ENCODE results near the gene WDR36. TPM values are rescaled to one million over a fixed set of nuclear protein-coding genes. Genes with fewer than 3 reads are reported as not detected.

WDR36 gene
- total and polyA plus RNA-seq, 2 of the 8 experiments (the other 6 are each of a cell fraction or from before 2014, with no cell fraction given): 9.3 to 41.8 TPM

DNA sequence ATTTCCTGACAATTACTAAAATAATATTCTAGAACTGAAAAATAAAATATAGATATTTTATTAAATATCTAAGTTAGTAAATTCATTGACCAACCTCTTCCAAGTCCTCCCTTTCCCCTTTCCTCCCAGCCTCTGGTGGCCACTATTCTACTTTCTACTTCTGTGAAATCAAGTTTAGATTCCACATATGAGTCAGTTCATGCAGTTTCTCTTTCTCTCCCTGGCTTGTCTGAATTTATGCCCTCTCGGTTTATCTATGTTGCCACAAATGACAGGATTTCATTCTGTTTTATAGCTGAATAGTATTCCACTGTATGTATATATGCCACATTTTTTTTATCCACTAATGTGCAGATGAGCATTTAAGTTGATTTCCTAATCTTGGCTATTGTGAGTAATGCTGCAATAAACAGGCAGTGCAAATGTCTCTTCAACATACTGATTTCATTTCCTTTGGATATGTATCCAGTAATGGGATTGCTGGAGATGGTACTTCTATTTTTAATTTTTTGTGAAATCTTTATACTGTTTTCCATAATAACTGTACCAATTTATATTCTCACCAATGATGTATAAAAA is 52.3 kb downstream of the WDR36 start:
- H2BK5ac ChIP-seq (ENCODE audit: low read depth, low read length): no peak overlapping the region
- H3K23ac ChIP-seq (ENCODE audit: insufficient read length): no peak overlapping the region
- H2BK15ac ChIP-seq (ENCODE audit: low read length): no peak overlapping the region
- H3K79me1 ChIP-seq (ENCODE audit: low read depth, low read length): no peaks in the 10 kb centered on the region
- H2BK20ac ChIP-seq (ENCODE audit: low read length): no peak overlapping the region
- no peak overlapping the region for H3K18ac ChIP-seq (ENCODE audit: extremely low read depth, low read length)
- FAIRE-seq (no peak), DNase-seq (ENCODE audit: low read depth in 1 of 2, low spot score in 2 of 2) (no peak)
- no peak overlapping the region for H3K4me3 ChIP-seq (ENCODE audit: extremely low read depth in 1 of 4, insufficient read depth in 2 of 4, low read depth in 3 of 4, low read length in 4 of 4)
- H2AFZ ChIP-seq (ENCODE audit: low read length): no peak overlapping the region
- no peak overlapping the region for H4K91ac ChIP-seq (replicated peaks; ENCODE audit: insufficient read length, low read length)
- H3K56ac ChIP-seq (replicated peaks; ENCODE audit: insufficient read length, low read depth, low read length): no peak overlapping the region
- no peak overlapping the region for H3K4ac ChIP-seq (replicated peaks; ENCODE audit: insufficient read length, low read depth, low read length)
- no peak overlapping the region for H2AK5ac ChIP-seq (ENCODE audit: low read depth, low read length)
- no peak overlapping the region for H4K8ac ChIP-seq (ENCODE audit: extremely low read depth, insufficient read depth, low read length)
- H2BK12ac ChIP-seq (ENCODE audit: low read depth, low read length): no peak overlapping the region
- no peaks in the 10 kb centered on the region for H3K23me2 ChIP-seq (ENCODE audit: low read depth, low read length)
- 93% methylated on average over 1 of the region's 1 CpG; no CpG with 5 or more reads in 1 of the 2 experiments for WGBS, 2 experiments (ENCODE audit: extremely low coverage in 1 of 2, insufficient coverage in 1 of 2, insufficient read length in 1 of 2, insufficient replicate concordance in 2 of 2, low coverage in 1 of 2, low lambda C conversion rate in 2 of 2, missing lambda C conversion rate in 1 of 2)
- no peak overlapping the region for H2BK120ac ChIP-seq (replicated peaks; ENCODE audit: low read depth, low read length)
- no peaks in the 10 kb centered on the region for H3K27me3 ChIP-seq (replicated peaks in 1 of 4; ENCODE audit: control insufficient read depth in 3 of 4, extremely low read depth in 1 of 4, insufficient read depth in 3 of 4, low read length in 3 of 4)
- H3K14ac ChIP-seq (ENCODE audit: insufficient read length): no peak overlapping the region
- no peaks in the 10 kb centered on the region for H3K36me3 ChIP-seq (ENCODE audit: control insufficient read depth in 2 of 4, insufficient read depth in 4 of 4, low read length in 3 of 4)
- H3K79me2 ChIP-seq (ENCODE audit: control insufficient read depth in 1 of 2, insufficient read depth in 2 of 2, low read length in 2 of 2): no peaks in the 10 kb centered on the region
- H3K4me1 ChIP-seq (replicated peaks in 1 of 4; ENCODE audit: control insufficient read depth in 3 of 4, insufficient read depth in 4 of 4, low read length in 3 of 4): no peaks in the 10 kb centered on the region
- H3K4me2 ChIP-seq (ENCODE audit: insufficient read depth in 1 of 2, low read depth in 2 of 2, low read length in 2 of 2): no peak overlapping the region
- no peak overlapping the region for H4K5ac ChIP-seq (ENCODE audit: insufficient read length, low read depth, low read length)
- CTCF ChIA-PET (ENCODE audit: partially characterized antibody): no interaction called here
- POLR2A ChIA-PET (ENCODE audit: partially characterized antibody): interaction anchor here (0.7 kb wide), 1 partner anchor 195 kb away, joined by 3 read pairs; no protein-coding TSS in a partner anchor
- H3K9ac ChIP-seq (replicated peaks in 1 of 4; ENCODE audit: extremely low read depth in 1 of 4, low read depth in 3 of 4, low read length in 3 of 4): no peak overlapping the region
- no peak overlapping the region for H3K27ac ChIP-seq (ENCODE audit: low read depth, low read length)
- no peaks in the 10 kb centered on the region for H3K9me3 ChIP-seq (ENCODE audit: insufficient read depth in 2 of 2, low read depth in 1 of 2, low read length in 1 of 2)
- no peaks in the 10 kb centered on the region for H4K20me1 ChIP-seq (replicated peaks in 1 of 2; ENCODE audit: control insufficient read depth in 1 of 2, insufficient read depth in 2 of 2, low read length in 2 of 2)
- TF ChIP-seq CHD2 (IDR thresholded peaks at IDR 0.05; ENCODE audit: low read length): no peak
- TF ChIP-seq SRF (IDR thresholded peaks at IDR 0.05; ENCODE audit: low read depth, low read length): no peak
- TF ChIP-seq HDAC2 (IDR thresholded peaks at IDR 0.05; ENCODE audit: borderline replicate concordance in 1 of 2, low read depth in 2 of 2, low read length in 2 of 2): no peak
- TF ChIP-seq POU5F1 (IDR thresholded peaks at IDR 0.05; ENCODE audit: low read depth, low read length): no peak
- TF ChIP-seq PHF8 (conservative IDR thresholded peaks at IDR 0.05; ENCODE audit: low read depth, low read length): no peak
- TF ChIP-seq RAD21 (IDR thresholded peaks at IDR 0.05 in 1 of 2, conservative IDR thresholded peaks at IDR 0.05 in 1 of 2; ENCODE audit: low read depth in 2 of 2, low read length in 2 of 2): no peak
- TF ChIP-seq, protein P1, sequence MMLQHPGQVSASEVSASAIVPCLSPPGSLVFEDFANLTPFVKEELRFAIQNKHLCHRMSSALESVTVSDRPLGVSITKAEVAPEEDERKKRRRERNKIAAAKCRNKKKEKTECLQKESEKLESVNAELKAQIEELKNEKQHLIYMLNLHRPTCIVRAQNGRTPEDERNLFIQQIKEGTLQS (IDR thresholded peaks at IDR 0.05; ENCODE audit: insufficient read depth, low read depth, low read length): no peak
- TF ChIP-seq SP2 (IDR thresholded peaks at IDR 0.05; ENCODE audit: low read length): no peak
- no peak for TF ChIP-seq ZNF274 (IDR thresholded peaks at IDR 0.05; ENCODE audit: borderline replicate concordance, extremely low read depth, low read length)
